ENCODE measurements around the gene JMJD4.

The JMJD4 gene

GRCh38 chr1:227749916-227750710, 15.0 kb upstream of the JMJD4 start:
- DNase-seq (ENCODE audit: insufficient read length, low spot score) (no peak), FAIRE-seq (no peak)
- no peak for TF ChIP-seq CTCF (IDR thresholded peaks at IDR 0.05; ENCODE audit: insufficient read depth, missing control alignments)

DNA sequence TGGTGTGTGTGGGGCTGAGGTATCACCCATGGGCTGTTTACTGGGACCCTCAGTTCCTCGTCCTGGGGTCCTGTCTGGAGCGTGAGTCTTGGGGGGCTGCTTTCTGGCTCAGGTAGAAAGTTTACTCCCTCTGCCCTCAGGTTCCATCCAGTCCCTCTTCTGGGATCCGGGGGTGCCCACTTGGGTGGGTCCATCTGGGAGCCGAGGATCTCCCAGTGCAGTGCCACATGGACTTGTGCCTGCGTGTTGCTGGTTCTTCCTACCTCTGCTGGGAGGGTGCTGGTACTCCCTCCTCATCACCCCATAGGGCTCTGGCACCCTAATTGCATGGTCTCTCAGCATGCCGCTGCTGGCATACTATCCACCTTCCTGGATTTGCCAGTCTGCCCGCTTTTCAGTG, 14.1 kb upstream of the JMJD4 start:
- no peak for TF ChIP-seq CTCF (IDR thresholded peaks at IDR 0.05; ENCODE audit: insufficient read depth, missing control alignments)
- FAIRE-seq (no peak), DNase-seq (ENCODE audit: insufficient read length, low spot score) (no peak)

GRCh38 chr1:227748496-227749182, 13.5 kb upstream of the JMJD4 start:
- no peak for TF ChIP-seq CTCF (IDR thresholded peaks at IDR 0.05; ENCODE audit: insufficient read depth, missing control alignments)
- DNase-seq (ENCODE audit: insufficient read length, low spot score) (no peak), FAIRE-seq (no peak)

DNA sequence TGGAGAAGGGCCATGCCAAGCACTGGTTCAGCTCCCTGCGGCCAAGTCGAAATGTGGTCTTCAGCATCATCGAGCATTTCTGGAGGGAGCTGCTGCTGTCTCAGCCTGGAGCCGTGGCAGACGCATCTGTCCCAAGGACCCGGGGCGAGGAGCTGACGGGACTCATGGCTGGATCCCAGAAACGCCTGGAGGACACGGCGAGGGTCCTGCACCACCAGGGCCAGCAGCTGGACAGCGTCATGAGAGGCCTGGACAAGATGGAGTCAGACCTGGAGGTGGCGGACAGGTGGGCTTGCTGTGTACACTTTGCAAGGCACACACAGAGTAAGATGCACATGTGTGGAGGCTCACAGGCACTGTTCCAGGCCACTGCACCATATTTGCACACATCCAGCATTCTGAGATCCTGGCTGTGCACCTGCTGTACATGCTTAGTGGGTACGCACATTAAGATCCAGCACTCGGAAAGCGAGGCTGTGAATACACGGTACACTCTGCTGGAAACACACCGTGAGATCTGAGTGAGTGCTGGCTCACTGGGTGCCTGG, 12.9 kb upstream of the JMJD4 start:
- FAIRE-seq (no peak), DNase-seq (ENCODE audit: insufficient read length, low spot score) (no peak)
- no peak for TF ChIP-seq CTCF (IDR thresholded peaks at IDR 0.05; ENCODE audit: insufficient read depth, missing control alignments)

DNA sequence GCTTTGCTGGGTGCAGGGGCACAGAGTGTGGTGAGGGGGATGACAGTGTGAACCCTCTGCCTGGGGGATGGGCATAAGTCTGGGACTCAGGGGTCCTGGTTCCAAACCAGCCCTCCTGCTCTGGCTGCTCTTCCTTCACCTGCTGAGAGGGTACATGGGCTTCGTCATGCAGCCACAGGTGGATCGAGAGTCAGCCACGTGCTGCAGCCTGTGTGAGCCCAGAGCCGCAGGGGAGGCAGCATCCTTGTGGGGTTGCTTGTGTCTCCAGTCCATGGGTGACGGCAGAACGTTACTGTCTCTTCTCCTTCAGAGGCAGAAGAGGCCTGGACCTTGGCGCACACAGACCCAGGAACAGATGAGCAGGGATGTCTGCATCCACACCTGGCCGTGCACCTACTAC, 12.3 kb upstream of the JMJD4 start:
- no peak for TF ChIP-seq CTCF (IDR thresholded peaks at IDR 0.05; ENCODE audit: insufficient read depth, missing control alignments)
- no peak for FAIRE-seq

DNA sequence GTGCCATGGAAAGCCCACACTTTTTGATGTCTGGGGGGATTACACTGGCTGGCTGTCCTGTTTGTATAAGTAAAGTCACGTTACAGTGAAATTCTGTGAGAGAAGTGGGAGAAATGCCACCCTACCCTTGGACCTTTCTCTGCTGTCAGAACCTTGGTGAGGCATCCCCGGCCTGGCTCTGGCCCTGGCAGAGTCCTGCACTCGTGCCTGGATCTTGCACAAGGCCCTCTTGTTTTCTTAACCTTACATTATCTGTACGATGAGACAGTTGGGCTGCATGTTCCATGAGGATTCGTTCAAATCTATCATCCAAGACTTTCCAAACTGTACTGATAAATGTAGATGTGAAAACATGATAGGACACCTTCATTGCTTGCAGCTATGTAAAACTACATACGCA, 11.6 kb upstream of the JMJD4 start:
- DNase-seq (ENCODE audit: insufficient read length, low spot score), result no peak
- TF ChIP-seq CTCF (IDR thresholded peaks at IDR 0.05; ENCODE audit: insufficient read depth, missing control alignments), result no peak
- FAIRE-seq, result no peak

More for the DNA sequence above, 12.3 kb upstream of the JMJD4 start:
- DNase-seq (ENCODE audit: insufficient read length, low spot score), result no peak

Data from D721Med (cell line).